Activated CD8-positive, alpha-beta memory T cell treated with anti-CD3 and anti-CD28 coated beads for 4 hours (primary cell): Measurements from ENCODE around the gene EIF5.

Experiments
- DNase-seq, 2 donors: peaks; one replicate each; pipeline ENCODE4 v3.0.0-alpha.2; 2020; ENCODE audit warnings: low read depth in 2 of 2

EIF5 gene

GRCh38 chr14:103333754-103334643 is at the start of gene EIF5:
EIF5 (plus strand) TSS chr14:103334237; CDS start chr14:103335861, 1,624 bp downstream.
- DNase-seq = peak; percentile 97 to 99

DNA sequence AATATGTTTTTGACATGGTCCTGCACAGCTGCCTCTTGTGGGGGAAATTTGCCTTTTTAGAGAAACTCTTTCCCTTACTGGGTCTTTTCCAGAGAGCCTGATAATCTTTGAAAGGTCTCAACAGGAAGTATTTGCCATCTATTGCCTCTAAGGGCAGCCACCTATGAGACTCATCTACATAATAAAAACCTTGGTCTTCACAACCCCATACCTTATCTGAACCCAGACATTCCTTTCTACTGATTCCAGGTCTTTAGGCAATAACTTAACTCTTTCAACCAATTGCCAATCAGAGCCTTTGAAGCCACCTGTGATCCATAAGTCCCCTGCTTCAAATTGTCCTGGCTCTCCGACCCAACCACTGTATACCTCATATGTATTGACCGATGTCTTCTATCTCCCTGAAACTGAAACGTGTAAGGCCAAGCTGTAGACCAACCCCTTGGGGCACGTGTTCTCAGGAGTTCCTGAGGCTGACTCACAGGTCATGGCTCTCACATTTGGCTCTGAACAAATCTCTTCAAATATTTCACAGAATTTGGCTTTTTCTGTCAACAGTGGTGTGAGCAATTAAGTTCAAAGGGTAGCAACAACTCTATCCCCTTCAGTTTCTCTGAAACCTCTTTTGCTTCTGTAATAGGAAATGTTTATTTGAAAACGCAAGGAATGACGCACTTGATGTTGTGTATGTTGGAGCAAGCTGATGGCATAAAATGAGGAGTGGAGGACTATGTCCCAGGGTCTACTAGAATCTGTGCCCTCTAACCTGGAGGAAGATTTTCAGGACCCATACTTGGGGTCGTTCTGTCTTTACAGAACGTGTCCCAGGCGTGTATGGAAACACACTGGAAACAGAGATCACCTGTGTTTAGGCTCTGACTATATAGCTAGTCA is 49.2 kb upstream of the EIF5 start:
- no peak for DNase-seq

DNA sequence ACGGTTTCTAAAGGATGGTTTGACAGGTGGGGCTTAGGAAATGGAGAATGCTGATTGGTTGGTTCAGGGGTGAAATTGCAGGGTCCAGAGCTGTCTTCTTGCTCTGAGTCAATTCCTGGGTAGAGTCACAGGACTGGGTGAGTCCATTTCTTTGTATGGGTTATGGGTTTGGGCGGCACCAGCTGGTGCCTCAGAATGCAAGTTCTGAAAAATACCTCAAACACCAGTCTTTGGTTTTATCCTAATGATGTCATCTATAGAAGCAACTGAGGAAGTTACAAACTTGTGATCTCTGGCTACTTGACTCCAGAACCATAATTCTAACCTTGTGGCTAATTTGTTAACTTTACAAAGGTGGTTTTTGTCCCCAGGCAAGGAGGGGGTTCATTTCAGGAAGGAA is 47.6 kb upstream of the EIF5 start:
- no peak for DNase-seq

GRCh38 chr14:103286968-103287850 is 46.8 kb upstream of the EIF5 start:
- no peak for DNase-seq

DNA sequence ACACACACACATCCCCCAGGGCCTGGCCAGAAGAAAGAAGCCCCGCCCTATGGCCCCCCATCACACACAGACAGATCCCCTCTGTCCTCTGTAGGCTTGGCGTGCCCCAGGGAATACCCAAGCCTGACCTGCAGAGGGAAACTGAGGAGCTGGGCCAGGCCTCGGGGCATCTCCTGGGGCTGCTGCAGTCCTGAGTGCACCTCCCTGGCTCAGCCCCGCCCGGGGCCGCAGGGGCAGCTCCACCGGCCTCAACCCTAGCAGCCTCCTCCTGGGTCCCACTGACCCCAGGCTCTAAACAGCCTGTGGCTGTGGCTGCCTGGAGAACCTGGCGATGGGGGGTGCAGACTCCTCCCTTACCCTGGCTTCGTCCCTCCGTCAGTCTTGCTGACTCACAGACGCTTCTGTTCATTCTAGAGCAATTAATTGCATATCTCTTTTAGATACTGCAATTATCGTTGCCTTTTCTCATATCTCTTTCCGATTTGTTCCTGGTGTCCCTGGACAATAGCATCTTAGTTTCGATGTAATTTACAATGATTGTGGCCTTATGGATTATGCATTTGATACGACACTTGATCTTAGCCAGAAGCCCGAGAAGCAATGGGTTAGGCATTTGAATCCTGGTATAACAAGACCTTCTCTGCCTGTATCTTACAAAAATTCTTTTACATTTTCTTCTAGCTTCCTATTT is 45.8 kb upstream of the EIF5 start:
- DNase-seq = no peak

DNA sequence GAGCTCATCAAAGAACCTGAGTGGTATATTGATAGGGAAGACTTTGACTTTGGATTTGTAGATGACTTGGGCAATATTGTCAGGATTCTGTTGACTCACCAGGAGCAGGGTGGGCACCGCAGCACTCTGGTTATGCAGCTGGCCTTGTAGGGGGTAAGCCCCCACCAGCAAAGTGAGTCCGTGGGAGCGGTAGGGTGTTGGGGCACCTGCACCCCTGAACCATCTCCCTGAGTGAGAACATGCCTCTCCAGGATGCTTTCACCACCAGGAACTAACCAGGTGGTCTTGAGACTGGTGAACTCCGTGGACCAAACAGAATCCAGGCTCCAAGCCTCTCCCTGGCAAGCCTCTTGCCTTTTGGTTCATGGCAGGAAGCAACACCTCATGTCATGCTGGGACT is 44.0 kb upstream of the EIF5 start:
- no peak for DNase-seq

GRCh38 chr14:103290494-103290893 is 43.5 kb upstream of the EIF5 start:
- DNase-seq = no peak

- no peak for DNase-seq
Measured at GRCh38 chr14:103290961-103291360, 43.1 kb upstream of the EIF5 start.

DNA sequence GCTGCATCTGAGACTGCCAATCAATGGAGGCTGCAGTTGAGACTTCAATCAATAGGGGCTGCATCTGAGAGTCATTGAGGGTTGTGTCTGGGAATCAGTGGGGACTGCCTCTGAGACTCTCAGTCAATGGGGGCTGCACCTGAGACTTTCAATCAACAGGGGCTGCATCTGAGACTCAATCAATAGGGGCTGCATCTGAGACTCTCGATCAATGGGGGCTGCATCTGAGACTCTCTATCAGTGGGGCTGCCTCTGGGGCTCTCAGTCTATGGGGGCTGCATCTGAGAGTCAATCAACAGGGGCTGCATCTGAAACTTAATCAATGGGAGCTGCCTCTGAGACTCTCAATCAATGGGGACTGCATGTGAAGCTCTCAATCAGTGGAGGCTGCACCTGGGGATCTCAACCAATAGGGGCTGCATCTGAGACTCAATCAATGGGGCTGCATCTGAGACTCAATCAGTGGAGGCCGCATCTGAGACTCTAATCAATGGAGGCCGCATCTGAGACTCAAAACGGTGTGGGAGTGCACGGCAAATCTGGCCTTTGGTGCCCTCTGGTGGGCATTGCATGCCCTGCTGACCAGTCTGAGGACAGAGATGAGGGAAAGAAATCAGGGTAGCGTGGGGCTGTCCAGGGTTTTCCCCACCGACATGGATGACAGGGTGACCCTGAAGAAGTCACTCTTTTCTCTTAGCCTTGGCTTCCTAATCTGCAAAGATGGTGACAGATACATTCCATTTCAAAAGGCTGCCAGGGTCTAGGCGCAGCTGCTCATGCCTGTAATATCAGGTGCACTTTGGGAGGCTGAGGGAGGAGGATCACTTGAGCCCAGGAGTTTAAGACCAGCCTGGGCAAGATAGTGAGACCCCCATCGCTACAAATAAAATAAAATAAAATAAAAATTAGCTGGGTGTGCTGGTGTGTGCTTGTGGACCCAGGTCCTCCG is 41.3 kb upstream of the EIF5 start:
- DNase-seq = peak; percentile 47

DNA sequence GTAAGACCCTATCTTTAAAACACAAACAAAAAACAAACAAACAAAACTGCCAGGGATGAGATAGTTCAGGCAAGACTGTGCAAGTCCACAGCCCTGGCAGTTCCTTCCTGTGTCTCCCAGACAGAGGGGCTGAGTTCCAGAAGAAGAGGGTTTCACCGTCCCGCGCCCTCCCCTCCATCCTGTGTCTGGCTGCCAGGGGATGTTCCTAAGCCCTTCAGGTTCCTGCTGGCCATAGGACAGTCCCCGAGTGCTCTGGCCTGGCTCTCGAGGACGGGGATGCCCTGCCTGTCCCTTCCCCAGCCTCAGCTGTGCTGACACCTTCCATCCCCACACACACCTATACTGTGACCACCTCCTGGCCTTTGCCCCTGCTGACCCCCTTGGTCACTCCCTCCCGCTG is 40.6 kb upstream of the EIF5 start:
- no peak for DNase-seq

DNA sequence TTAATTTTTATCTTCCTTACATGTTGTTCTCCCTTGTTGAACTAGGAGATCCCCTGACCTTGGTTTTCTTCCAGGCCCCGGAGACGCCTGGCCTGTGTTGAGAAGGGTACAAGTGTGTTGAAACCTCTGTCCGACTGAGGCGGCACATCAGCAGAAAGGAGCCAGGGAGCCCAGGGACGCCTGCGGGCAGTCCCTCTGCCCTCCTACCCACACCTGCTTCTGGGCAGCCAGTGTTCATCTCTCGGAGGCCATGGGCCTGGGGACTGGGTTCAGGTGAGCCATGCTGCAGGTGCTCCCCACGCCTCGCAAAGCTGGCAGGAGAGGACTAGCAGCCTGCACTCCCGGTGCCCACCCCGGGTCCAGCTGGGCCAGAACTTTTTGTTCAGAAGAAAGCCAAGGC is 39.9 kb upstream of the EIF5 start:
- DNase-seq = no peak

- no peak for DNase-seq
Measured at GRCh38 chr14:103296007-103296406, 38.0 kb upstream of the EIF5 start.

- DNase-seq = no peak
Measured at GRCh38 chr14:103296987-103297386, 37.0 kb upstream of the EIF5 start.

DNA sequence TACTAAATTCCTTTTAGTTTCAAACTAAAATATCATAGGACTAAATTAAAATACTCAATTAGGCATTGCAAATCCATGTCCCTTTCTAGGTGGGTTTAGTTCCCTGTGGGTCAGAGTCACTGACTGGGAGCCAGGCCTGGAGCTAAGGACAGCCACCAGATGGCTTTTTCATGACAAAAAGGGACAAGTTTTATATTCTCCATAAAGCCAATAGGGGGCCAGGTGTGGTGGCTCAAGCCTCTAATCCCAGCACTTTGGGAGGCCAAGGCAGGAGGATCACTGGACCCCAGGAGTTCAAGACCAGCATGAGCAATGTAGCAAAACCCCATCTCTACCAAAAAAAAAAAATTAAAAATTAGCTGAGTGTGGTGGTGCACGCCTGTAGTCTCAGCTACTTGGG is 35.4 kb upstream of the EIF5 start:
- DNase-seq = no peak

DNA sequence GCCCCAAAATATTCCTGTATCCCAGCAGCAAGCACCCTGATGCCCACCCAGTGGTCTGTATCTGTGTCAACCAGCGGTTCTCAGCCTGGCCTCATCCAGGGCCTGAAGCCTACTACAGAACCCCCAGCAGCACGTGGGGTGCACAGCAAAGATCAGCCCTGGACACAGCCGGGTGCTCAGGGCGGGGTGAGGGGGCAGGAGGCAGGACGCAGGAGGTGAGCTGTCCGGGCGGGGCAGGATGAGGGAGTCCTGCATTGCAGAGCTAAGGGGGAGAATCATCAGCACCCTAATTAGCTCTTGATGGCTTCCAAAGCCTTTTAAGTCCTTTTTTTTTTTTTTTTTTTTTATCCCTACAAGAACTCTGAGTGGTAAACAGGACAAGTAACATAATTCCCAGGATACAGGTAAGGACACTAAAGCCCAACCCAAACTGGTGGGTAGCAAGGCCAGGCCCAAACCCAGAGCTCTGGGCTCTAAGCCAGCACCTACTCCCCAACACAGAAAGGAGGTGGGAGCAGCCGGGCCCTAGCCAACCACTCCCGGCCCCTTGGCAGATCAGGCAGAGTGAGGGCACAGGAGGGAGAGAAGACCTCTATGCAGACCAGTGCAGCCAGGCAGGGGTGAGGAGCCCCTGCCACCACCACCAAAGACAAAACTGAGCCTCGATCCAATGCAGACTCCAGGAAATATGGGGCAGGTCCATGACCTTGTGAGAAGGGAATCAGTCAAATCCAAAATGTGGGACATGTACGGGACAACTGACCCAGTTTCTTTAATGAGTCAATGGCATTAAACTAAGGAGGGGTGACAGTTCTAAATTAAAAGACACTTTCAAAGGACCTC is 32.3 kb upstream of the EIF5 start:
- no peak for DNase-seq

DNA sequence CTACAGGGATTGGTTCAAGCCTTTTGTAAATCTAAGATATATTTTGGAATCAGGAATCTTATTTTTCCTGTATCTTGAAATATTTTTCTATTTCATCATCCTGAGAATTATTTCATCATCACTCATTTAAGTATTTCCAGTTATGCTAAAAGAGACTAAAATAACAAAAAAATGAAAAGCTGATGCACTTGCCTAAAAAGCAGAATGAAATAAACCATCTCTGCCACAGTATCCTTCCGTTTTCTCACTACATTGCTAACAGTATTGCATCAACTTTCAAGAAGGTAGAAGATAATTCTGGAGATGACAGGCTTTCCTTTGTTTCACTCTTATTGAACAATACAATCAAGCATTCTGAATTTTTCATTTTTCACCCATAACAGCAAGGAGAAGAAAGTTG is 31.1 kb upstream of the EIF5 start:
- DNase-seq = no peak

GRCh38 chr14:103304706-103305105 is 29.3 kb upstream of the EIF5 start:
- no peak for DNase-seq

GRCh38 chr14:103308717-103309616 is 25.1 kb upstream of the EIF5 start:
- DNase-seq = no peak
